A673 (cell line): ENCODE data around the gene CSNK2B. TPM values are rescaled to one million over a fixed set of nuclear protein-coding genes. Genes with fewer than 3 reads are reported as not detected.

Experiments
- BruUV-seq: library from RNA; stranded (reverse); fragments of 400-500 nt; replicated peaks from 2 replicates; lab custom pipeline; 2021; lab: Mats Ljungman, UMichigan
- CTCF ChIA-PET: fragments of 300-600 bp; sonication (Branson Sonifier 250); formaldehyde crosslinking; loops from one replicate; lab custom pipeline; 2022; ENCODE audit warnings: antibody characterized with exemption; lab: Charles Lee
- POLR2A ChIA-PET: fragments of 300-600 bp; sonication (Branson Sonifier 250); formaldehyde crosslinking; loops from one replicate; lab custom pipeline; 2022; ENCODE audit warnings: antibody characterized with exemption; ENCODE audit not compliant: low non-redundant PET; lab: Charles Lee
- DNase-seq: peaks from one replicate; pipeline ENCODE4 v3.0.0-alpha.2; 2015; ENCODE audit warnings: low spot score
- H3K27ac ChIP-seq: fragments of 200-600 bp; sonication (generic); 2 replicates; pipeline ENCODE4 v1.5.1; 2016; ENCODE audit warnings: mixed run types, low read depth, mild to moderate bottlenecking, mixed read lengths, antibody characterized with exemption, low read length; ENCODE audit not compliant: poor library complexity, severe bottlenecking
- H3K27me3 ChIP-seq: fragments of 200-600 bp; sonication (generic); replicated peaks from 2 replicates; pipeline ENCODE4 v1.6.1; 2017; ENCODE audit warnings: mixed run types, low read depth, mild to moderate bottlenecking, mixed read lengths, antibody characterized with exemption, low read length; ENCODE audit not compliant: insufficient read depth, poor library complexity
- H3K36me3 ChIP-seq: fragments of 200-600 bp; sonication (generic); 2 replicates; pipeline ENCODE4 v1.6.1; 2016; ENCODE audit warnings: mixed run types, mild to moderate bottlenecking, mixed read lengths, antibody characterized with exemption, low read length; ENCODE audit not compliant: insufficient read depth, poor library complexity, severe bottlenecking
- H3K4me1 ChIP-seq: fragments of 200-600 bp; sonication (generic); 2 replicates; pipeline ENCODE4 v1.6.1; 2017; ENCODE audit warnings: mixed run types, mild to moderate bottlenecking, mixed read lengths, antibody characterized with exemption, low read length; ENCODE audit not compliant: insufficient read depth, poor library complexity, severe bottlenecking
- H3K4me3 ChIP-seq: fragments of 200-600 bp; sonication (generic); 2 replicates; pipeline ENCODE4 v1.5.1; 2016; ENCODE audit warnings: low read depth, mixed run types, mild to moderate bottlenecking, mixed read lengths, low read length; ENCODE audit not compliant: poor library complexity, severe bottlenecking
- H3K9me3 ChIP-seq: fragments of 200-600 bp; sonication (generic); 2 replicates; pipeline ENCODE4 v1.6.1; 2016; ENCODE audit warnings: mixed run types, low read depth, mild to moderate bottlenecking, mixed read lengths, antibody characterized with exemption, low read length; ENCODE audit not compliant: poor library complexity, severe bottlenecking
- EZH2 ChIP-seq: fragments of 200-600 bp; sonication (generic); IDR thresholded peaks from 2 replicates; pipeline ENCODE4 v1.6.1; 2017; ENCODE audit warnings: borderline replicate concordance, low read depth, mild to moderate bottlenecking, mixed read lengths, antibody characterized with exemption, low read length; ENCODE audit not compliant: poor library complexity, severe bottlenecking
- intact Hi-C: fragments of 100-400 bp; cut with micrococcal nuclease; formaldehyde crosslinking; loops from one replicate; pipeline ENCODE4 v1.10.0; 2022; ENCODE audit not compliant: unreplicated experiment
- total RNA-seq: library from RNA; stranded (reverse); gene quantifications from 2 replicates; pipeline ENCODE4 v1.2.3, GENCODE V29; 2021
- TF ChIP-seq, protein P1 (sequence below): fragments of 300-800, 200-600 bp; sonication (generic); conservative IDR thresholded peaks from 2 replicates; pipeline ENCODE4 v1.5.1; 2017; ENCODE audit warnings: low read depth, mild to moderate bottlenecking, antibody characterized with exemption, low read length, moderate library complexity, mixed read lengths

CSNK2B gene
- total RNA-seq, 1 experiment from 2014 or later = 253 TPM

DNA sequence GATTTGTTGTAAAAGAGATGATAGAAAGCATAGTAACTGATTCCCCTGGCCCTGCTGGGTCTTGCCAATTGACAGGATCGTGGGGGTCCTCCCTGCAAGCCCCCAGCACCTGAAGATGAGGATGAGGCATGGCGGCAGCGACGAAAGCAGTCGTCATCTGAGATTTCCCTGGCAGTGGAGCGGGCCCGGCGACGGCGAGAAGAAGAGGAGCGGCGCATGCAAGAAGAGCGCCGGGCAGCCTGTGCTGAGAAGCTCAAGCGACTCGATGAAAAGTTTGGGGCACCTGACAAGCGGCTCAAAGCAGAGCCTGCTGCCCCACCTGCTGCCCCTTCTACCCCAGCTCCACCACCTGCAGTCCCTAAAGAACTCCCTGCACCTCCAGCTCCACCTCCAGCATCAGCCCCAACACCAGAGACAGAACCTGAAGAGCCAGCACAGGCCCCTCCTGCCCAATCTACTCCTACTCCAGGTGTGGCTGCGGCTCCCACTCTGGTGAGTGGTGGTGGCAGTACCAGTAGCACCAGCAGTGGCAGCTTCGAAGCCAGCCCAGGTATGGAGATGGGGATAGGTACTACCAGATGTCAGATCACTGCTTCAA is 38.1 kb upstream of the CSNK2B start:
- BruUV-seq = no TSS peak
- no peaks in the 10 kb centered on the region for H3K9me3 ChIP-seq
- peaks cover 2% of the 10 kb centered on the region for H3K4me1 ChIP-seq
- POLR2A ChIA-PET = no interaction called here
- intact Hi-C loops = no loop called here
- no peak overlapping the region for H3K4me3 ChIP-seq
- TF ChIP-seq, protein P1, sequence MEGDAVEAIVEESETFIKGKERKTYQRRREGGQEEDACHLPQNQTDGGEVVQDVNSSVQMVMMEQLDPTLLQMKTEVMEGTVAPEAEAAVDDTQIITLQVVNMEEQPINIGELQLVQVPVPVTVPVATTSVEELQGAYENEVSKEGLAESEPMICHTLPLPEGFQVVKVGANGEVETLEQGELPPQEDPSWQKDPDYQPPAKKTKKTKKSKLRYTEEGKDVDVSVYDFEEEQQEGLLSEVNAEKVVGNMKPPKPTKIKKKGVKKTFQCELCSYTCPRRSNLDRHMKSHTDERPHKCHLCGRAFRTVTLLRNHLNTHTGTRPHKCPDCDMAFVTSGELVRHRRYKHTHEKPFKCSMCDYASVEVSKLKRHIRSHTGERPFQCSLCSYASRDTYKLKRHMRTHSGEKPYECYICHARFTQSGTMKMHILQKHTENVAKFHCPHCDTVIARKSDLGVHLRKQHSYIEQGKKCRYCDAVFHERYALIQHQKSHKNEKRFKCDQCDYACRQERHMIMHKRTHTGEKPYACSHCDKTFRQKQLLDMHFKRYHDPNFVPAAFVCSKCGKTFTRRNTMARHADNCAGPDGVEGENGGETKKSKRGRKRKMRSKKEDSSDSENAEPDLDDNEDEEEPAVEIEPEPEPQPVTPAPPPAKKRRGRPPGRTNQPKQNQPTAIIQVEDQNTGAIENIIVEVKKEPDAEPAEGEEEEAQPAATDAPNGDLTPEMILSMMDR = no peak
- TF ChIP-seq EZH2 = no peak
- no peaks in the 10 kb centered on the region for H3K27me3 ChIP-seq
- CTCF ChIA-PET = no interaction called here
- no peak overlapping the region for H3K27ac ChIP-seq
- DNase-seq = no peak
- H3K36me3 ChIP-seq = peaks cover 100% of the 10 kb centered on the region

DNA sequence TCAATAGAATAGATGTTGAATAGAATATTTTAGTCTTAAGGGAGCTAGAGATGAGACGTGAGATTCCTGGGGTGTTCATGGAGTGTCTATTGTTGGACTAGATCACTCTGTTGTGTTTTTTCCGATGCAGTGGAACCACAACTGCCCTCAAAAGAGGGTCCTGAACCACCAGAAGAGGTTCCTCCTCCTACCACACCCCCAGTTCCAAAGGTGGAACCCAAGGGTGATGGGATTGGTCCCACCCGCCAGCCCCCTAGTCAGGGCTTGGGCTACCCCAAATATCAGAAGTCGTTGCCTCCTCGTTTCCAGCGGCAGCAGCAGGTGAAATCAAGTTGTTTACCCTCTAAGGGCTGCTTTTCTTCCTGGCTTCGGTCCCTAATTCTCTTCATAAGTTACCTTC is 36.9 kb upstream of the CSNK2B start:
- POLR2A ChIA-PET = no interaction called here
- no TSS peak for BruUV-seq
- Histone ChIP-seq H3K4me1 (no peaks in the 10 kb centered on the region), H3K36me3 (peaks cover 100% of the 10 kb centered on the region), H3K27ac (no peak overlapping the region), H3K9me3 (no peaks in the 10 kb centered on the region), H3K27me3 (no peaks in the 10 kb centered on the region), H3K4me3 (no peak overlapping the region)
- TF ChIP-seq, protein P1 = no peak
- no peak for TF ChIP-seq EZH2
- no peak for DNase-seq
- intact Hi-C loops = no loop called here
- CTCF ChIA-PET = interaction anchor here (0.5 kb wide), 1 partner anchor 82 kb away, joined by 3 read pairs; the partner anchor contains the start of gene NFKBIL1

DNA sequence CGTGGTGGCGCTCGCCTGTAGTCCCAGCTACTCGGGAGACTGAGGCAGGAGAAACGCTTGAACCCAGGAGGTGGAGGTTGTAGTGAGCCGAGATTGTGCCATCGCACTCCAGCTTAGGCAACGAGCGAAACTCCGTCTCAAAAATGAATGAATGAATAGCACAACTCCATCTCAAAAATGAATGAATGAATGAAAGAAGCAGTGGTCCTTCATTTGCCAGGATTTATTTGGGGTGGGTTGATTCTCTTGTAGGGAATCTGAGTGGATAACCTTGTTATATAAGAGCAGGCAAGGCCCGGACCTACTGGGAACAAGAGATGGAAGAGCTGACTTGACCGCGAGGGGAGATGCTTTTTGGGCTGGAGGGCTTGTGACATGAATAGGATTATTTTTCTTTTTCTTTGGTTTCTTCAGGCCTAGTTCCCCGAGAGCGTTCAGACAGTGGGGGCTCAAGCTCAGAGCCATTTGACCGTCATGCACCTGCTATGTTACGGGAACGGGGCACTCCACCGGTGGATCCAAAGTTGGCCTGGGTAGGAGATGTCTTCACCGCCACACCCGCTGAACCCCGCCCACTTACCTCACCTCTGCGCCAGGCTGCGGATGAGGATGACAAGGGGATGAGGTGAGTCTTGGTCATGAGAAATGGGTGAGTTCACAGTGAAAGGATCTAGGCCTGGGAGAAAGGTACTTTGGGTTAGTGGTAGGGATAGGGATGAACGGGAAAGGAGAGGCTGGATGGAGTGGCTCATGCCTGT is 35.5 kb upstream of the CSNK2B start:
- ChIA-PET CTCF (no interaction called here), POLR2A (no interaction called here)
- no peak for TF ChIP-seq EZH2
- TF ChIP-seq, protein P1 = no peak
- Histone ChIP-seq H3K27ac (no peak overlapping the region), H3K27me3 (no peaks in the 10 kb centered on the region), H3K36me3 (peaks cover 100% of the 10 kb centered on the region), H3K9me3 (no peaks in the 10 kb centered on the region), H3K4me1 (no peaks in the 10 kb centered on the region), H3K4me3 (no peak overlapping the region)
- no peak for DNase-seq
- intact Hi-C loops = no loop called here
- BruUV-seq = no TSS peak
